Ammon's horn (tissue), 1 donor: ENCODE data around the gene CDK8.
"Not testable (repeated sequence)": the region's sequence is repeated elsewhere in the genome, so short reads cannot be mapped to it uniquely, and the experiment has no call there.

Experiments
- DNase-seq: peaks from one replicate; pipeline ENCODE4 v3.0.0-alpha.2; 2016; ENCODE audit warnings: low spot score

Gene CDK8

DNA sequence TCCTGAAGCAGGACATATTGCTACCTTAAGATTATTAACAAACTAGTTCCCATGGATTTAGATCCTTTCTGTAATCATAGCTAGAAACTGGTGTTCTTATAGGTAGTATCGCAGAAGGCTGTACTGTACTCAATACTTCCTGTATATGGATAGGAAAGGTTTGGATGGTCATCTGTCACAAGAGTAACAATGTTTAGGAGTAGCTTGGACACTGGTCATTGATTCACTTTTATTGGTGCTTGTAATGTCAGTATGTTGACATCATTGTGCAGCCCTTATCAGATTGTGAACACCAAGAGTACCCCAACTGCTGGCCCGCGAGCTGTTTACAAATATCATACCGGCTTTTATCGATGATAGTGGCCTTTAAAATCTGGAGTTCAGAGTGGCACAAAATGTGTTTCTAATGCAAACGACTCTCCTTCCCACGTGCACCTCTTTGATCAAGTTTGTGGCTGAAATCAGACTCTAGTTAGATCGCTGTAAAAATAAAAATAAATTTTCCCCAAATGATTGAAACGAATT is 605 bp upstream of the CDK8 start:
- DNase-seq, result no peak

GRCh38 chr13:26254583-26255111 is 718 bp downstream of the CDK8 start:
- DNase-seq, result peak; percentile 45

GRCh38 chr13:26255115-26255514 is 1.2 kb downstream of the CDK8 start:
- no peak for DNase-seq

DNA sequence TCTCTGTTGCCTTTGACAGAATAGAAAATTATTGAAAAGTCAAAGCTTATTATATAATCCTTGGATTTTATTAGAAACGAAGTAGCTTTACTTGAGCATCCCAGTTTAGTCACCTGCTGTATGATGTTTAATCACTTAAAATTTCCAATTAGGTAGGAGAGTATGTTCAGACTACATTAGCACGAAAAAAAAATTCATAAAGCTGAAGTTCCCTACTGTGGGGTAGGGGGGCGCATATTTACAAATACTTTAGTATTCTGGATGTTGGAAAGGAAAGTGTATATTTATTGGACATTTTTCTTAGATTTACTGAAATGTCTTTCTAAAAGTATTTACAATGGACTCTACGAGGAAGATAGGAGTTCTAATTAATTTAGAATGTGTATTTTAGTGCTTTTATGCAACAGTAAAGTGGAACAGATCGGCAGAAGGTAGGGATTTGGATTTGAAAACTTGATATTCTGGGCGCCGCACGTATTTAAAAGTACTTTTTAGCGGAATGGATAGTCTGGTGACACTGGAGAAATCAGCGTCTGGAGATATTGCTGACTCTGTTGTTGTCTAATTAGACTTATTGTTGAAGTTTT is 1.9 kb downstream of the CDK8 start:
- DNase-seq, result no peak

DNA sequence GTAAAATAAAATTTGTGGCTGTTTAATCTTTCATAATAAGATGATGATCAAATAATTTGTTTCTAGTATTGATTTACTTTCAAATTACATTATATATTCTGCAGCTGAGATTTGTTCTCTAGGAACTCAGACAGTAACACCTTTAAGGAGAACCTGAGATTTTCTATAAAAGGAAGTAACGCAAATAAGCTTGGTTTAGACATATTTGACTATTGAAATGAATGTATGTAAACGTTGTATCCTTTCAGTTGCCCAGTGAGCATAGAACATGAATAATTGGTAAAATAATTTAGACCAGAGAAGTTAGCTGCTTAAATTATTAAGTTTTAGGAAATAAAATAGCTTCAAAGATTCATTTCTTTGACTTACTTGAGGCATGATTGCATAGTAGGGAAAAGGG is 3.1 kb downstream of the CDK8 start:
- no peak for DNase-seq

GRCh38 chr13:26259634-26260033 is 5.7 kb downstream of the CDK8 start:
- no peak for DNase-seq

- DNase-seq, result no peak
These were observed 8.2 kb downstream of the CDK8 start for GRCh38 chr13:26262156-26262555.

DNA sequence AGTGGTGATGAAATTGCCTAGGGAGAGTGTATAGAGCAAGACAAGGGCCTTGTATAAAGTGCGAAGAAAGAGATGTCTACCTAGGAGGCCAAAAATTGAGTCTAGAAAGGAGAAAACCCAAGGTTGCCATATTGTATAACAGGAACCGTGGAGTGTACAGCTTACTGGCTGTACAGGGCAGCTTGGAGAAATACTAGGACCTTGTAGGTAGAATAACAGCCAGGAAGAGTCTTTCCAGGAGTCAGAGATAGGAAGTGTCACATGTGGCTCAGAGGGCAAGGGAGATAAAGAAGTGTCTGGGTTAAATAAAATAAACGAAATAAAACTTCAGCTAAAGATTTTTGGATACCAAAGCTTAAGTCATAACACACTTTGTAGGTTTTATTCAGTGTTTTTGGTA is 12.4 kb downstream of the CDK8 start:
- no peak for DNase-seq

- DNase-seq, result no peak
These were observed 16.8 kb downstream of the CDK8 start for GRCh38 chr13:26270707-26271106.

- no peak for DNase-seq
These were observed 18.7 kb downstream of the CDK8 start for GRCh38 chr13:26272621-26273020.

GRCh38 chr13:26280295-26280694 is 26.4 kb downstream of the CDK8 start:
- no peak for DNase-seq

- no peak for DNase-seq
These were observed 26.9 kb downstream of the CDK8 start for GRCh38 chr13:26280822-26281221.

- not testable (repeated sequence) for DNase-seq
These were observed 32.0 kb downstream of the CDK8 start for GRCh38 chr13:26285911-26286310.

- DNase-seq, result not testable (repeated sequence)
These were observed 34.9 kb downstream of the CDK8 start for GRCh38 chr13:26288838-26289237.

GRCh38 chr13:26295812-26296211 is 41.9 kb downstream of the CDK8 start:
- DNase-seq, result no peak

DNA sequence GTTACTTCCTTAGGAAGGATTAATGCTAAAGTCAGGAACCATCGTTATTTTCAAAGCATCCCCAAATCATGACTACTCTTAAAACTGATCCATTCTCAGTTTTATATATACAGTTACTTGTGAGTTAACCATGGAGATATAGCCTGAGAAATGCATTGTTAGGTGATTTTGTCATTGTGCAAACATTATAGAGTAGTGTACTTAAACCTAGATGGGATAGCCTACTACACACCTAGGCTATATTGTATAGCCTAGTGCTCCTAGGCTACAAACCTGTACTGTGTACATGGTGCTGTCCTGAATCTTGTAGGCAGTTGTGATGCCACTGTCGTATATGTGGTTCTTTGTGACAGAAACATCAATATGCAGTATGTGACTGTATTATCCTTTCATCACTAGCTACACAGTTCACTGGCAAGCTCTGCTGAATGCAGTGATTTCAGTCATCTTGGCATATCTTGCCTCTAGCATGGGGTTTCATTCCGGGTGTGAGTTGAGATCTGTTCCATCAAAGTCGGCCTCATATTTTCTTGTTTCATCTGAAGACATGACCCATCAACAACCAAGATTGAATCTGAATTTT is 45.3 kb downstream of the CDK8 start:
- peak; percentile 3 for DNase-seq

GRCh38 chr13:26300140-26300539 is 46.2 kb downstream of the CDK8 start:
- DNase-seq, result no peak

DNA sequence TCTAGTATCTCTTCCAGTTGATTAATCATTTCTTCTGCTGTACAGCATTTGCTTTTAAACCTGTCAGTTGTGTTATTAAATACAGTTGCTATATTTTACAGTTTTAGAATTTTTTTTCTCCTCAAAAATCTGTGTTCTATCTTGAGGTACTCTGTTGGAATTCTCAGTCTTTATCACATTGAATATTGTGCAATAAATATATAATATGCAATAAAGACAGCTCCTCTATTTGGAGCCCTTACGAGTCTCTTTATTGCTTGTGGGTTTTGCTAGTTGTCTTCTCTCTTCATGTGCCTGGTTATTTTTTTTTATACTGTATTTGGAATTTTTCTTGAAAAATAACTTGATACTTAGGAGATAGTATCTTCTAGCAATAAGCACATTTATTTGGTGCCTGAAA is 51.7 kb downstream of the CDK8 start:
- DNase-seq, result no peak

GRCh38 chr13:26307701-26308100 is 53.8 kb downstream of the CDK8 start:
- no peak for DNase-seq

GRCh38 chr13:26308250-26308649 is 54.3 kb downstream of the CDK8 start:
- no peak for DNase-seq

DNA sequence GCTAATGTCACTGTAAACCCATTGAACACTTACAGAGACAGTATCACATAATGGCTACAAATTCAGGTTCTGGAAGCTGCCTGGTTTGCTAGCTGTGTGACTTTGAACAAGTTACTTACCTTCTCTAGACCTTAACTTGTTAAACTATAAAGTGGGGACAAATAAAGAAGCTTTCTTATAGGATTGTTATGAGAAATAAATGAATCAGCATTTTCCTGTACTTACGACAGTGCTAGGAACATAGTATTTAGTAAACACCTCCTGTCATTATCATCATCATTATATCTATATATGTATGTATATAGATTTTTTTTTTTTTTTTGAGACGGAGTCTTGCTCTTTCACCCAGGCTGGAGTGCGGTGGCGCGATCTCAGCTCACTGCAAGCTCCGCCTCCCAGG is 54.9 kb downstream of the CDK8 start:
- DNase-seq, result no peak

- no peak for DNase-seq
These were observed 56.1 kb downstream of the CDK8 start for GRCh38 chr13:26310003-26310402.

- no peak for DNase-seq
These were observed 56.5 kb downstream of the CDK8 start for GRCh38 chr13:26310470-26310869.

GRCh38 chr13:26312019-26312418 is 58.1 kb downstream of the CDK8 start:
- not testable (repeated sequence) for DNase-seq
